Activated B cell treated with CpG ODN at 0.5 μM for 24 hours (primary cell): ENCODE results near the gene HTD2. TPM values are rescaled to one million over a fixed set of nuclear protein-coding genes. Genes with fewer than 3 reads are reported as not detected.

ENCODE experiments used
- ATAC-seq: fragments of 200-7000 bp; cut with Tn5 transposase; one replicate; pipeline ENCODE4 v1.10.0; 2021; ENCODE audit warnings: low read depth, mild to moderate bottlenecking, moderate library complexity
- CTCF ChIA-PET: fragments of 350-600 bp; sonication (Branson Sonifier 250); formaldehyde crosslinking; loops from one replicate; lab custom pipeline; 2021; ENCODE audit warnings: antibody characterized with exemption; lab: Charles Lee
- POLR2A ChIA-PET: fragments of 350-600 bp; sonication (Branson Sonifier 250); formaldehyde crosslinking; loops from one replicate; lab custom pipeline; 2021; ENCODE audit warnings: antibody characterized with exemption; lab: Charles Lee
- DNase-seq: peaks from one replicate; pipeline ENCODE4 v3.0.0; 2022
- H3K27ac Mint-ChIP-seq: one replicate; pipeline ENCODE4 v1.8.0; 2020; ENCODE audit warnings: mixed read lengths
- H3K27me3 Mint-ChIP-seq: one replicate; pipeline ENCODE4 v1.8.0; 2021; ENCODE audit warnings: mixed read lengths
- H3K36me3 Mint-ChIP-seq: one replicate; pipeline ENCODE4 v1.8.0; 2021; ENCODE audit warnings: low read depth, mixed read lengths
- H3K4me1 Mint-ChIP-seq: one replicate; pipeline ENCODE4 v1.8.0; 2021; ENCODE audit warnings: mixed read lengths
- H3K4me3 Mint-ChIP-seq: one replicate; pipeline ENCODE4 v1.8.0; 2020; ENCODE audit warnings: mild to moderate bottlenecking, mixed read lengths
- H3K9me3 Mint-ChIP-seq: one replicate; pipeline ENCODE4 v1.8.0; 2020; ENCODE audit warnings: mixed read lengths
- intact Hi-C: fragments of 100-400 bp; cut with micrococcal nuclease; formaldehyde crosslinking; loops from one replicate; pipeline ENCODE4 v1.15.1; 2024
- total RNA-seq: library from RNA; stranded (reverse); gene quantifications from 2 replicates; pipeline ENCODE4 v1.2.3, GENCODE V29; 2022
- TF ChIP-seq, protein P1 (sequence below): fragments of 200-600 bp; IDR thresholded peaks from one replicate; pipeline ENCODE4 v1.8.0; 2022; ENCODE audit warnings: antibody characterized with exemption, mild to moderate bottlenecking

HTD2 gene
- total RNA-seq, 1 donor from 2014 or later, result 11.4 TPM

DNA sequence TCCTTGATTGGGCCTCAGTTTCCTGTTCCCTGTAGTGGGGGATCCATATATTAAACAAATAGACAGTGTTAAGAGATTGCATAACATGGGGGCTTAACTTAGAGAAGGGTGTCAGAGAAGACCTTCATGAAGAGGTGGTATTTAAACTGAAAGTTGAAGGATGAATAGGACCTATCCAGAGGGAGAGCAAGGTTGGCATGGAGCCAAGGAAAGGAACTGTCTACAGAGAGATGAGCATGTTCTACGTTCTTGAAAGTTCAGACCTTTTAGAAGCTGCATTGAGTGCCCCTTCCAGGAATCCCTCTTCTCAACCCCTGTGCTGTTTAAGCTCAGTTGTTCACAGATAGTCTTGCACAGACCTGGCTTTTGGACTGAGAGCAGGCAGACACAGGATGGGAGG lies 2.4 kb downstream of the HTD2 start:
- TF ChIP-seq, protein P1, sequence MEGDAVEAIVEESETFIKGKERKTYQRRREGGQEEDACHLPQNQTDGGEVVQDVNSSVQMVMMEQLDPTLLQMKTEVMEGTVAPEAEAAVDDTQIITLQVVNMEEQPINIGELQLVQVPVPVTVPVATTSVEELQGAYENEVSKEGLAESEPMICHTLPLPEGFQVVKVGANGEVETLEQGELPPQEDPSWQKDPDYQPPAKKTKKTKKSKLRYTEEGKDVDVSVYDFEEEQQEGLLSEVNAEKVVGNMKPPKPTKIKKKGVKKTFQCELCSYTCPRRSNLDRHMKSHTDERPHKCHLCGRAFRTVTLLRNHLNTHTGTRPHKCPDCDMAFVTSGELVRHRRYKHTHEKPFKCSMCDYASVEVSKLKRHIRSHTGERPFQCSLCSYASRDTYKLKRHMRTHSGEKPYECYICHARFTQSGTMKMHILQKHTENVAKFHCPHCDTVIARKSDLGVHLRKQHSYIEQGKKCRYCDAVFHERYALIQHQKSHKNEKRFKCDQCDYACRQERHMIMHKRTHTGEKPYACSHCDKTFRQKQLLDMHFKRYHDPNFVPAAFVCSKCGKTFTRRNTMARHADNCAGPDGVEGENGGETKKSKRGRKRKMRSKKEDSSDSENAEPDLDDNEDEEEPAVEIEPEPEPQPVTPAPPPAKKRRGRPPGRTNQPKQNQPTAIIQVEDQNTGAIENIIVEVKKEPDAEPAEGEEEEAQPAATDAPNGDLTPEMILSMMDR, result no peak
- H3K27ac Mint-ChIP-seq, result no peak overlapping the region
- peaks cover 46% of the 10 kb centered on the region for H3K36me3 Mint-ChIP-seq
- POLR2A ChIA-PET, result no interaction called here
- H3K4me3 Mint-ChIP-seq, result no peak overlapping the region
- DNase-seq (no peak), ATAC-seq (no peak)
- peaks cover 29% of the 10 kb centered on the region for H3K4me1 Mint-ChIP-seq
- CTCF ChIA-PET, result interaction anchor here (1.0 to 4.5 kb wide), 10 partner anchors 9 to 322 kb away, joined by 3 to 60 read pairs (median 18); partner anchors contain the start of gene KCTD6
- intact Hi-C loops, result loop anchor here (5.0 kb wide), 3 partner anchors 301 to 744 kb away; partner anchors contain the start of genes CFAP20DC, FLNB and SLMAP
- H3K9me3 Mint-ChIP-seq, result no peaks in the 10 kb centered on the region
- H3K27me3 Mint-ChIP-seq, result no peaks in the 10 kb centered on the region

DNA sequence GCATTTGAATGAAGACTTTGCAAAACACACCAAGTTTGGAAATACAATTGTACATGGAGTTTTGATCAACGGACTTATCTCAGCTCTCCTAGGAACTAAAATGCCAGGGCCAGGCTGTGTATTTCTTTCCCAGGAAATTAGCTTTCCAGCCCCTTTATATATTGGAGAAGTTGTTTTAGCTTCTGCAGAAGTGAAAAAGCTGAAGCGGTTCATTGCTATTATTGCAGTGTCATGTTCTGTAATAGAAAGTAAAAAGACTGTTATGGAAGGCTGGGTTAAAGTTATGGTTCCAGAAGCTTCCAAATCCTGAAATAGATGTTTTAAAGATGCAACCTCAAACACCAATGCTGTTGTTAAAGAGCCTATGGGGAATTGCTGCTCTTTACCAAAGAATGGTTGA lies 11.5 kb downstream of the HTD2 start:
- TF ChIP-seq, protein P1, result no peak
- POLR2A ChIA-PET, result no interaction called here
- Mint-ChIP-seq H3K27me3 (no peaks in the 10 kb centered on the region), H3K27ac (no peak overlapping the region), H3K9me3 (no peaks in the 10 kb centered on the region), H3K4me3 (no peak overlapping the region), H3K36me3 (peaks cover 60% of the 10 kb centered on the region), H3K4me1 (peaks cover 5% of the 10 kb centered on the region)
- ATAC-seq, result no peak
- CTCF ChIA-PET, result interaction anchor here (0.8 to 3.8 kb wide), 5 partner anchors 11 to 313 kb away, joined by 3 to 30 read pairs (median 3); partner anchors contain the start of genes HTD2 and RPP14
- no peak for DNase-seq
- intact Hi-C loops, result no loop called here

DNA sequence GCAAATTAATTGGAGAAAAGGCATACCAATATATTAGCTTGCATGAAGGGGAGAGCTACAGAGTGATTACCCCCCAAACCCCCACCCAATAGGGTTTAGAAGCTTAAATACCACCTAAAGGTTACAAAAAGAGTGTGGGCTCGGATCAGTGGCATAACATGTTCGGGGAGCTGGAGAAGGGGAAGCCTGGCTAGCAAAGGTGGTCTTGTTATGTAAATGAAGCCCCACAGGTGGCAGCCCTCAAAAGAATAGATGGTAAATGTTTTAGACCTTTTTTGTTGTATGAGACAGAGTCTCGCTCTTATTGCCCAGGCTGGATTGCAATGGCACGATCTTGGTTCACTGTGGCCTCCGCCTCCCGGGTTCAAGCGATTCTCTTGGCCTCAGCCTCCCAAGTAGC lies 15.5 kb downstream of the HTD2 start:
- TF ChIP-seq, protein P1, result no peak
- DNase-seq (no peak), ATAC-seq (no peak)
- Mint-ChIP-seq H3K9me3 (no peaks in the 10 kb centered on the region), H3K36me3 (peaks cover 29% of the 10 kb centered on the region), H3K27ac (no peak overlapping the region), H3K4me1 (peaks cover 38% of the 10 kb centered on the region), H3K4me3 (no peak overlapping the region), H3K27me3 (no peaks in the 10 kb centered on the region)
- ChIA-PET CTCF (interaction anchor here (0.5 to 2.8 kb wide), 11 partner anchors 10 to 308 kb away, joined by 3 to 23 read pairs (median 5); no protein-coding TSS in a partner anchor), POLR2A (interaction anchor here (0.6 to 2.2 kb wide), 3 partner anchors 15 to 117 kb away, joined by 3 to 9 read pairs (median 4); partner anchors contain the start of genes HTD2 and RPP14)
- intact Hi-C loops, result loop anchor here (1.0 to 5.0 kb wide), 6 partner anchors 14 to 311 kb away; no protein-coding TSS in a partner anchor

DNA sequence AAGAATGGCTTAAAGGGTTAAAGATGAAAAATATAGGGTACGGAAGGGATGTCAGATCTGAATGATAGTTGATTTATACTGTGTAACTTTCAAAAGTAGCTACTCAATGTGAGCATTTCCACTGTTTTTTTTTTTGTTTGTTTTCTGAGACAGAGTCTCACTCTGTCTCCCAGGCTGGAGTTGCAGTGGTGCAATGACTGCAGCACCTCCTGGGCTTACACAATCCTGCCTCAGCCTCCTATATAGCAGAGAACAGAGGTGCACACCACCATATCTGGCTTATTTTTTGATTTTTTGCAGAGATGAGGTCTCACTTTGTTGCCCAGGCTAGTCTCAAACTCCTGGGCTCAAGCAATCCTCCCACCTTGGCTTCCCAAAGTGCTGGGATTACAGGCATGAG lies 16.5 kb downstream of the HTD2 start:
- POLR2A ChIA-PET, result no interaction called here
- intact Hi-C loops, result loop anchor here (5.0 kb wide), 2 partner anchors 35 to 310 kb away; no protein-coding TSS in a partner anchor
- H3K9me3 Mint-ChIP-seq, result no peaks in the 10 kb centered on the region

More for the DNA sequence above, 16.5 kb downstream of the HTD2 start:
- Mint-ChIP-seq H3K27me3 (no peaks in the 10 kb centered on the region), H3K4me3 (no peak overlapping the region), H3K27ac (no peak overlapping the region), H3K36me3 (peaks cover 20% of the 10 kb centered on the region), H3K4me1 (peaks cover 38% of the 10 kb centered on the region)
- TF ChIP-seq, protein P1, result no peak
- ATAC-seq (no peak), DNase-seq (no peak)
- CTCF ChIA-PET, result interaction anchor here (0.6 to 2.8 kb wide), 7 partner anchors 9 to 307 kb away, joined by 3 to 23 read pairs (median 5); partner anchors contain the start of gene KCTD6
